CD8-positive, alpha-beta memory T cell (primary cell): Measurements from ENCODE around the gene RAI1. TPM values are rescaled to one million over a fixed set of nuclear protein-coding genes. Genes with fewer than 3 reads are reported as not detected.

Source experiments
- CTCF ChIA-PET: fragments of 350-600 bp; sonication (Branson Sonifier 250); formaldehyde crosslinking; loops from one replicate; lab custom pipeline; 2021; ENCODE audit warnings: antibody characterized with exemption; lab: Charles Lee
- POLR2A ChIA-PET: fragments of 350-600 bp; sonication (Branson Sonifier 250); formaldehyde crosslinking; loops from one replicate; lab custom pipeline; 2021; ENCODE audit warnings: antibody characterized with exemption; lab: Charles Lee
- DNase-seq, 5 donors: peaks; one replicate each; pipeline versions ENCODE4 v3.0.0 to v3.0.0-alpha.2; 2020 to 2022; ENCODE audit warnings: mixed read lengths in 1 of 5
- H3K27ac ChIP-seq: one replicate; pipeline ENCODE4 v1.7.0; 2013; ENCODE audit warnings: low read depth, mild to moderate bottlenecking, low read length, moderate library complexity
- H3K27me3 ChIP-seq: 2 replicates; pipeline ENCODE4 v1.7.0; 2013; ENCODE audit warnings: low read length, mild to moderate bottlenecking; ENCODE audit not compliant: insufficient read depth, poor library complexity, severe bottlenecking
- H3K36me3 ChIP-seq: 2 replicates; pipeline ENCODE4 v1.7.0; 2013; ENCODE audit warnings: mild to moderate bottlenecking, low read length, moderate library complexity; ENCODE audit not compliant: insufficient read depth
- H3K4me1 ChIP-seq: 2 replicates; pipeline ENCODE4 v1.7.0; 2013; ENCODE audit warnings: mild to moderate bottlenecking, low read length, moderate library complexity; ENCODE audit not compliant: insufficient read depth
- H3K4me3 ChIP-seq: 2 replicates; pipeline ENCODE4 v1.7.0; 2013; ENCODE audit warnings: mild to moderate bottlenecking, low read length
- H3K9me3 ChIP-seq: 2 replicates; pipeline ENCODE4 v1.7.0; 2013; ENCODE audit warnings: mild to moderate bottlenecking, low read length
- H3K27ac Mint-ChIP-seq, 8 donors: one replicate each; pipeline ENCODE4 v1.8.0; 2020 to 2021; ENCODE audit warnings: mixed read lengths in 8 of 8, mild to moderate bottlenecking in 6 of 8, inconsistent platforms in 3 of 8, moderate library complexity in 3 of 8
- H3K27me3 Mint-ChIP-seq, 2 donors: one replicate each; pipeline ENCODE4 v1.8.0; 2020 to 2021; ENCODE audit warnings: mixed read lengths in 2 of 2, mild to moderate bottlenecking in 1 of 2, moderate library complexity in 1 of 2
- H3K36me3 Mint-ChIP-seq, 3 donors: one replicate each; pipeline ENCODE4 v1.8.0; 2020 to 2021; ENCODE audit warnings: mixed read lengths in 3 of 3, inconsistent platforms in 1 of 3, mild to moderate bottlenecking in 1 of 3
- H3K4me1 Mint-ChIP-seq, 3 donors: one replicate each; pipeline ENCODE4 v1.8.0; 2020 to 2021; ENCODE audit warnings: mixed read lengths in 3 of 3, inconsistent platforms in 1 of 3, mild to moderate bottlenecking in 1 of 3
- H3K4me3 Mint-ChIP-seq, 7 donors: one replicate each; pipeline ENCODE4 v1.8.0; 2020 to 2021; ENCODE audit warnings: mixed read lengths in 7 of 7, mild to moderate bottlenecking in 6 of 7, moderate library complexity in 4 of 7, inconsistent platforms in 2 of 7
- H3K9me3 Mint-ChIP-seq, 5 donors: one replicate each; pipeline ENCODE4 v1.8.0; 2020 to 2022; ENCODE audit warnings: mixed read lengths in 5 of 5, mild to moderate bottlenecking in 3 of 5, moderate library complexity in 2 of 5, inconsistent platforms in 1 of 5
- polyA plus RNA-seq: library from polyadenylated mRNA; unstranded; fragments of 300-500 nt; fragmentation: Illumina TruSeq; gene quantifications from one replicate; pipeline ENCODE4 v1.2.3, GENCODE V29; 2021
- total RNA-seq, 2 experiments: library from RNA; stranded (reverse); gene quantifications; one replicate each; pipeline ENCODE4 v1.2.3, GENCODE V29; 2021

RAI1 gene
- total and polyA plus RNA-seq, 3 experiments from 2014 or later: 5.6 to 20.2 (median 19.7) TPM

DNA sequence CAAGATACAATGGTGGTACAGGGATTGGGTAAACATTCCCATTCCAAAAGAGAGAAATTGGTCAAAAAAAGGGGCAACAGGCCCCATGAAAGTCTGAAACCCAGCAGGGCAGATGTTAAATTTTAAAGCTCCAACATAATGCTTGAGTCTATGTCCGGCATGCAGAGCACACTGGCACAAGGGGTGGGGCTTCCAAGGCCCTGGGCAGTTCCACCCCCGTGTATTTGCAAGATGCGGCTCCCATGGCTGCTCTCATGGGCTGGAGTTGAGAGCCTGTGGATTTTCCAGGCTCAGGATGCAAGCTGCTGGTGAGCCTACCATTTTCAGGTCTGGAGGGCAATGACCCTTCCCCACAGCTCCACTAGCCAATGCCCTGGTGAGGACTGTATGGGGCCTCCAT is 27.9 kb upstream of the RAI1 start:
- ChIA-PET CTCF (interaction anchor here (1.0 kb wide), 1 partner anchor 11 kb away, joined by 3 read pairs; no protein-coding TSS in a partner anchor), POLR2A (no interaction called here)
- H3K27ac Mint-ChIP-seq: no peak overlapping the region
- H3K4me3 ChIP-seq: no peak overlapping the region
- H3K4me1 ChIP-seq: no peaks in the 10 kb centered on the region
- peaks cover 5 to 13% (median 8%) of the 10 kb centered on the region in 5 donors for H3K9me3 Mint-ChIP-seq
- no peak for DNase-seq
- H3K27ac ChIP-seq: no peak overlapping the region
- H3K4me3 Mint-ChIP-seq: no peak overlapping the region
- peaks cover 0 to 10% of the 10 kb centered on the region in 2 donors for H3K27me3 Mint-ChIP-seq
- no peaks in the 10 kb centered on the region for H3K27me3 ChIP-seq
- H3K9me3 ChIP-seq: no peaks in the 10 kb centered on the region
- H3K36me3 Mint-ChIP-seq: peaks cover 0 to 8% (median 0%) of the 10 kb centered on the region in 3 donors
- no peaks in the 10 kb centered on the region for H3K36me3 ChIP-seq
- no peaks in the 10 kb centered on the region for H3K4me1 Mint-ChIP-seq

- no peak for DNase-seq
- ChIA-PET POLR2A (no interaction called here), CTCF (no interaction called here)
- Mint-ChIP-seq H3K4me1 (peaks cover 15 to 20% (median 16%) of the 10 kb centered on the region in 3 donors), H3K27ac (peak overlapping the region in 1 of 8 donors; percentile 42), H3K4me3 (no peak overlapping the region), H3K36me3 (peaks cover 0 to 20% (median 2%) of the 10 kb centered on the region in 3 donors), H3K9me3 (peaks cover 13 to 21% (median 15%) of the 10 kb centered on the region in 5 donors), H3K27me3 (peaks cover 0 to 12% of the 10 kb centered on the region in 2 donors)
- no peaks in the 10 kb centered on the region for H3K36me3 ChIP-seq
- no peak overlapping the region for H3K4me3 ChIP-seq
- no peaks in the 10 kb centered on the region for H3K9me3 ChIP-seq
- H3K4me1 ChIP-seq: peaks cover 16% of the 10 kb centered on the region
- H3K27me3 ChIP-seq: no peaks in the 10 kb centered on the region
- H3K27ac ChIP-seq: no peak overlapping the region
Observed at GRCh38 chr17:17659340-17659739, 21.9 kb upstream of the RAI1 start.

DNA sequence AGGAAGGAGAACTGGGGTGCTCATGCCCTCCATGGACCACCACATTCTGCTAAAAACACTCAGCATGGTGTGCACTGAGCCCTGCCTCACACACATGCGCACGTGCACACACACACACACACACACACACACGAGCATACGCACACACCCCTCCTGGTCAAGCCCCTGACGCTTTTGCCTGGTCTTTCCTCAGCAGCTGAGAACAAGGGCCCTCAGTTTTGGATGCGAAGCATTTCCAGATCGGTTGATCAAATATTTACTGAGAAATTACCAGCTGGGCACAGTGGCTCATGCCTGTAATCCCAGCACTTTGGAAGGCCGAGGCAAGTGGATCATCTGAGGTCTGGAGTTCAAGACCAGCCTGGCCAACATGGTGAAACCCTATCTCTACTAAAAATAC is 20.1 kb upstream of the RAI1 start:
- Histone ChIP-seq H3K27ac (no peak overlapping the region), H3K4me3 (no peak overlapping the region), H3K9me3 (no peaks in the 10 kb centered on the region), H3K4me1 (peaks cover 16% of the 10 kb centered on the region), H3K27me3 (no peaks in the 10 kb centered on the region), H3K36me3 (no peaks in the 10 kb centered on the region)
- Mint-ChIP-seq H3K27me3 (peaks cover 0 to 9% of the 10 kb centered on the region in 2 donors), H3K4me3 (no peak overlapping the region), H3K36me3 (peaks cover 0 to 13% (median 2%) of the 10 kb centered on the region in 3 donors), H3K9me3 (peaks cover 13 to 17% (median 15%) of the 10 kb centered on the region in 5 donors), H3K27ac (peak overlapping the region in 5 of 8 donors; percentile 34 to 86 (median 58)), H3K4me1 (peaks cover 15 to 20% (median 16%) of the 10 kb centered on the region in 3 donors)
- no peak for DNase-seq
- CTCF ChIA-PET: interaction anchor here (0.6 to 1.1 kb wide), 2 partner anchors 19 to 164 kb away, joined by 3 to 6 read pairs; no protein-coding TSS in a partner anchor
- POLR2A ChIA-PET: no interaction called here

GRCh38 chr17:17661834-17662385 is 19.3 kb upstream of the RAI1 start:
- DNase-seq: no peak
- Histone ChIP-seq H3K27me3 (no peaks in the 10 kb centered on the region), H3K36me3 (no peaks in the 10 kb centered on the region), H3K27ac (no peak overlapping the region), H3K4me1 (peaks cover 16% of the 10 kb centered on the region), H3K9me3 (no peaks in the 10 kb centered on the region), H3K4me3 (no peak overlapping the region)
- peaks cover 15 to 20% (median 16%) of the 10 kb centered on the region in 3 donors for H3K4me1 Mint-ChIP-seq
- peak overlapping the region in 6 of 8 donors; percentile 1 to 95 (median 64) for H3K27ac Mint-ChIP-seq
- peaks cover 0 to 13% (median 2%) of the 10 kb centered on the region in 3 donors for H3K36me3 Mint-ChIP-seq
- no peak overlapping the region for H3K4me3 Mint-ChIP-seq
- peaks cover 0 to 9% of the 10 kb centered on the region in 2 donors for H3K27me3 Mint-ChIP-seq
- ChIA-PET CTCF (interaction anchor here (0.6 to 1.1 kb wide), 2 partner anchors 20 to 165 kb away, joined by 3 to 6 read pairs; no protein-coding TSS in a partner anchor), POLR2A (no interaction called here)
- H3K9me3 Mint-ChIP-seq: peaks cover 13 to 17% (median 15%) of the 10 kb centered on the region in 5 donors

DNA sequence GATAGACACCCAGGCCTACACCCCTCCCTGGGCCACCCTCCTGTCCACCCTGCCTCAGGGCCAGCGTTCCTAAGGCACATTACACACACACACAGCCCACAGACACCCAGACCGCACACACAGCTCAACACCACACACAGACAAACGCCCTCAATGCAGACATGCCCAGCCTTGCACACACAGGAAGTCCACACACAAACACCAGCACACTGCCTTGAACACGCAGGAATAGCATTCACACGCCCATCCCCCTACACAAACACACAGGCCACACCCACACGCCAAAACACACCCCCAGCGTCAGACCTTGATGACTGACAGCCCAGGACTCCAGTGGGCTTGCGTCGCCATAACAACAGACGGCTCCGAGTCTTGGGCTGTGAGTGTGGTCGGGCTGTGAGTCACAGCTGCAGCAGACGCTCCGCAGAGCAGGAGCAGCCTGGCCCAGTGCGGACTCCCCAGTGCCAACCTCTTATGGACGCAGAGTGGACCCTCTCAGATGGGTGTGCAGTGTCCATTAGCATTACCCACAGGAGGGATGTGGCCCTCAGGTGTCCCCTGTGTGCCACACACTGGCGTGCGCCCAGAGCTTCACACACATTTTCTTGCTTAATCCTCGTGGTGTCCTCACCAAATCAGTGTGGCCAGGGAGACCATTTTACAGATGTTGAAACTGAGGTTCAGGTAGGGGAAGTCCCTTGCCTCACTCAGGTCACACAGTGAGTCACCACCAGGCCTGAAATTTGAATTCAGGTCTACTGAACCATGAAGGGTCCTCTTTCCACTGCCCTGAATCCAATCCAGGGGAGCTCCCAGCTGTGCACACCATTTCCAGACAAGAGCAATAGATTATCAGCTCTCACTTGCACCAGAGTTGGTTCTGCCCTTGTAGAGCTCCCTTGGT is 17.8 kb upstream of the RAI1 start:
- peak overlapping the region; percentile 52 for H3K27ac ChIP-seq
- POLR2A ChIA-PET: interaction anchor here (0.6 kb wide), 1 partner anchor 145 kb away, joined by 3 read pairs; no protein-coding TSS in a partner anchor
- peak overlapping the region; percentile 40 for H3K4me3 ChIP-seq
- peaks cover 0 to 9% of the 10 kb centered on the region in 2 donors for H3K27me3 Mint-ChIP-seq
- H3K4me1 ChIP-seq: peaks cover 16% of the 10 kb centered on the region
- CTCF ChIA-PET: interaction anchor here (1.1 to 1.4 kb wide), 2 partner anchors 17 to 167 kb away, joined by 4 to 6 read pairs; partner anchors contain the start of gene RASD1
- H3K36me3 ChIP-seq: no peaks in the 10 kb centered on the region
- H3K27me3 ChIP-seq: no peaks in the 10 kb centered on the region
- no peaks in the 10 kb centered on the region for H3K9me3 ChIP-seq
- peak overlapping the region; percentile 12 to 71 (median 66) for H3K4me3 Mint-ChIP-seq
- DNase-seq: peak; percentile 75 to 95 (median 81)
- peaks cover 15 to 20% (median 16%) of the 10 kb centered on the region in 3 donors for H3K4me1 Mint-ChIP-seq
- peaks cover 0 to 13% (median 3%) of the 10 kb centered on the region in 3 donors for H3K36me3 Mint-ChIP-seq
- peaks cover 8 to 14% (median 13%) of the 10 kb centered on the region in 5 donors for H3K9me3 Mint-ChIP-seq
- H3K27ac Mint-ChIP-seq: peak overlapping the region; percentile 77 to 97 (median 94)

DNA sequence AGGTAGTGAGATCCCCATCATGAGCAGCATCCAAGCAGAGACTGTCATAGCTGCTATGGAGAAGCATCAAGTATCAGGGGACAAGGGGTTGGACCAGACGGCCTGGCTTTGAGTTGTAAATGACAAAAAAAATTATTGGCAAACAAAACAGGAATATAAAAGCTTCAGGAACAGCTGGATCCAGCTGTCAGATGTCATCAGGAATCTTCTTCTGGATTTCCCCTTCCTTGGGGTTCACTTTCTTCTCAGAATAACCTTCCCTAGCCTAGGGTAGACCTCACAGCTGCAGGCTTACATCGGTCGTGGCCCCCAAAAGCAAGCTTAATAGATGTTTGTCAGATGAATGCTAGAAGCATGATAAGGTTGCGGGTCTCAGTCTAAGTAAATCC is 17.2 kb upstream of the RAI1 start:
- H3K27ac ChIP-seq: peak overlapping the region; percentile 52
- H3K4me3 ChIP-seq: no peak overlapping the region
- peaks cover 16% of the 10 kb centered on the region for H3K4me1 ChIP-seq
- H3K9me3 ChIP-seq: no peaks in the 10 kb centered on the region
- DNase-seq: no peak
- no peaks in the 10 kb centered on the region for H3K36me3 ChIP-seq
- Mint-ChIP-seq H3K27me3 (peaks cover 0 to 6% of the 10 kb centered on the region in 2 donors), H3K9me3 (peaks cover 7 to 8% (median 7%) of the 10 kb centered on the region in 5 donors), H3K27ac (peak overlapping the region in 7 of 8 donors; percentile 77 to 97 (median 94)), H3K36me3 (peaks cover 0 to 7% (median 3%) of the 10 kb centered on the region in 3 donors), H3K4me1 (peaks cover 15 to 20% (median 16%) of the 10 kb centered on the region in 3 donors), H3K4me3 (peak overlapping the region in 2 of 7 donors; percentile 35 to 43)
- CTCF ChIA-PET: interaction anchor here (1.1 to 1.4 kb wide), 2 partner anchors 17 to 168 kb away, joined by 4 to 6 read pairs; partner anchors contain the start of gene RASD1
- POLR2A ChIA-PET: interaction anchor here (0.6 kb wide), 1 partner anchor 145 kb away, joined by 3 read pairs; no protein-coding TSS in a partner anchor
- no peaks in the 10 kb centered on the region for H3K27me3 ChIP-seq

- H3K36me3 ChIP-seq: no peaks in the 10 kb centered on the region
Observed at GRCh38 chr17:17665255-17665654, 16.0 kb upstream of the RAI1 start.

More at GRCh38 chr17:17665255-17665654, 16.0 kb upstream of the RAI1 start:
- ChIA-PET CTCF (interaction anchor here (0.8 to 1.0 kb wide), 2 partner anchors 15 to 24 kb away, joined by 3 to 4 read pairs; no protein-coding TSS in a partner anchor), POLR2A (no interaction called here)
- Mint-ChIP-seq H3K4me1 (peaks cover 15 to 20% (median 16%) of the 10 kb centered on the region in 3 donors), H3K27me3 (peaks cover 0 to 8% of the 10 kb centered on the region in 2 donors), H3K4me3 (no peak overlapping the region), H3K9me3 (no peaks in the 10 kb centered on the region), H3K27ac (peak overlapping the region in 1 of 8 donors; percentile 47), H3K36me3 (peaks cover 0 to 1% (median 0%) of the 10 kb centered on the region in 3 donors)
- no peak overlapping the region for H3K27ac ChIP-seq
- no peaks in the 10 kb centered on the region for H3K9me3 ChIP-seq
- DNase-seq: no peak
- peaks cover 16% of the 10 kb centered on the region for H3K4me1 ChIP-seq
- no peaks in the 10 kb centered on the region for H3K27me3 ChIP-seq
- H3K4me3 ChIP-seq: no peak overlapping the region
